ENCODE data around the gene LRP5. TPM values are rescaled to one million over a fixed set of nuclear protein-coding genes. Genes with fewer than 3 reads are reported as not detected.
"Not testable (repeated sequence)": the region's sequence is repeated elsewhere in the genome, so short reads cannot be mapped to it uniquely, and the experiment has no call there.

LRP5 gene
- polyA plus RNA-seq, 3 donors, result 0.23 to 0.29 TPM; not detected in 1

GRCh38 chr11:68297812-68298658, 14.4 kb upstream of the LRP5 start:
- peak; percentile 95 for TF ChIP-seq CTCF (IDR thresholded peaks at IDR 0.05)
- Histone ChIP-seq H3K4me1 (ENCODE audit: control insufficient read depth in 1 of 2, insufficient read depth in 2 of 2, low read length in 2 of 2) (peaks cover 16 to 18% of the 10 kb centered on the region in 2 donors), H2AFZ (ENCODE audit: insufficient read depth, low read depth, low read length, poor library complexity, severe bottlenecking) (peak overlapping the region; percentile 22), H3K27me3 (ENCODE audit: control insufficient read depth in 2 of 2, insufficient read depth in 2 of 2, low read length in 2 of 2) (no peaks in the 10 kb centered on the region), H3K36me3 (replicated peaks in 1 of 2; ENCODE audit: control insufficient read depth in 1 of 2, insufficient read depth in 2 of 2, low read length in 2 of 2) (no peaks in the 10 kb centered on the region), H3K27ac (ENCODE audit: low read depth in 1 of 2, low read length in 2 of 2) (no peak overlapping the region), H3K9me3 (replicated peaks in 1 of 2; ENCODE audit: control insufficient read depth in 1 of 2, insufficient read depth in 1 of 2, low read length in 2 of 2) (no peaks in the 10 kb centered on the region), H3K4me2 (replicated peaks; ENCODE audit: extremely low read depth, low read length, poor library complexity, severe bottlenecking) (peak overlapping the region; percentile 41), H3K79me2 (ENCODE audit: insufficient read depth, low read length) (no peaks in the 10 kb centered on the region), H3K4me3 (replicated peaks in 1 of 3; ENCODE audit: low read depth in 2 of 3, low read length in 3 of 3) (no peak overlapping the region), H4K20me1 (ENCODE audit: insufficient read depth, low read length) (no peaks in the 10 kb centered on the region), H3K9ac (ENCODE audit: insufficient read depth, low read length, poor library complexity, severe bottlenecking) (no peak overlapping the region)
- Mint-ChIP-seq H3K27ac (no peak overlapping the region), H3K4me3 (peak overlapping the region in 1 of 2 donors; percentile 11), H3K9me3 (no peaks in the 10 kb centered on the region), H3K27me3 (ENCODE audit: low read depth in 3 of 3) (peaks cover 1 to 9% (median 2%) of the 10 kb centered on the region in 3 donors), H3K36me3 (no peaks in the 10 kb centered on the region), H3K4me1 (peaks cover 22% of the 10 kb centered on the region)
- 36% methylated on average over 32 of the region's 40 CpGs for WGBS (ENCODE audit: insufficient coverage)
- intact Hi-C loops (cut with micrococcal nuclease), result loop anchor here (1.0 kb wide), 1 partner anchor 41 kb away; no protein-coding TSS in a partner anchor
- peak; percentile 74 to 76 (median 75) for DNase-seq

- H3K27ac ChIP-seq (ENCODE audit: low read depth in 1 of 2, low read length in 2 of 2), result no peak overlapping the region
- Mint-ChIP-seq H3K4me1 (peaks cover 25% of the 10 kb centered on the region), H3K27me3 (ENCODE audit: low read depth in 3 of 3) (peaks cover 2 to 9% (median 2%) of the 10 kb centered on the region in 3 donors), H3K36me3 (no peaks in the 10 kb centered on the region), H3K27ac (no peak overlapping the region), H3K4me3 (no peak overlapping the region), H3K9me3 (peaks cover 0 to under 1% (median 0%) of the 10 kb centered on the region in 7 donors)
- no peak overlapping the region for H3K4me2 ChIP-seq (replicated peaks; ENCODE audit: extremely low read depth, low read length, poor library complexity, severe bottlenecking)
- H2AFZ ChIP-seq (ENCODE audit: insufficient read depth, low read depth, low read length, poor library complexity, severe bottlenecking), result no peak overlapping the region
- H3K79me2 ChIP-seq (ENCODE audit: insufficient read depth, low read length), result no peaks in the 10 kb centered on the region
- H3K9me3 ChIP-seq (replicated peaks in 1 of 2; ENCODE audit: control insufficient read depth in 1 of 2, insufficient read depth in 1 of 2, low read length in 2 of 2), result no peaks in the 10 kb centered on the region
- DNase-seq, result no peak
- H3K4me1 ChIP-seq (ENCODE audit: control insufficient read depth in 1 of 2, insufficient read depth in 2 of 2, low read length in 2 of 2), result peaks cover 21 to 27% of the 10 kb centered on the region in 2 donors
- intact Hi-C loops (cut with micrococcal nuclease), result no loop called here
- H3K27me3 ChIP-seq (ENCODE audit: control insufficient read depth in 2 of 2, insufficient read depth in 2 of 2, low read length in 2 of 2), result no peaks in the 10 kb centered on the region
- no peak overlapping the region for H3K9ac ChIP-seq (ENCODE audit: insufficient read depth, low read length, poor library complexity, severe bottlenecking)
- WGBS (ENCODE audit: insufficient coverage), result 82% methylated on average over 11 of the region's 15 CpGs
- no peaks in the 10 kb centered on the region for H3K36me3 ChIP-seq (replicated peaks in 1 of 2; ENCODE audit: control insufficient read depth in 1 of 2, insufficient read depth in 2 of 2, low read length in 2 of 2)
- no peak for TF ChIP-seq CTCF (IDR thresholded peaks at IDR 0.05)
- H3K4me3 ChIP-seq (replicated peaks in 1 of 3; ENCODE audit: low read depth in 2 of 3, low read length in 3 of 3), result no peak overlapping the region
- no peaks in the 10 kb centered on the region for H4K20me1 ChIP-seq (ENCODE audit: insufficient read depth, low read length)
Measured at GRCh38 chr11:68298659-68299516, 13.5 kb upstream of the LRP5 start.

GRCh38 chr11:68299517-68299879, 12.9 kb upstream of the LRP5 start:
- H3K79me2 ChIP-seq (ENCODE audit: insufficient read depth, low read length); H3K4me3 ChIP-seq (replicated peaks in 1 of 3; ENCODE audit: low read depth in 2 of 3, low read length in 3 of 3); H3K36me3 ChIP-seq (replicated peaks in 1 of 2; ENCODE audit: control insufficient read depth in 1 of 2, insufficient read depth in 2 of 2, low read length in 2 of 2); H3K27me3 Mint-ChIP-seq (ENCODE audit: low read depth in 3 of 3); H3K27ac Mint-ChIP-seq; H3K27ac ChIP-seq (ENCODE audit: low read depth in 1 of 2, low read length in 2 of 2); H3K9me3 ChIP-seq (replicated peaks in 1 of 2; ENCODE audit: control insufficient read depth in 1 of 2, insufficient read depth in 1 of 2, low read length in 2 of 2); H3K9ac ChIP-seq (ENCODE audit: insufficient read depth, low read length, poor library complexity, severe bottlenecking); H3K4me2 ChIP-seq (replicated peaks; ENCODE audit: extremely low read depth, low read length, poor library complexity, severe bottlenecking); H3K4me3 Mint-ChIP-seq; H4K20me1 ChIP-seq (ENCODE audit: insufficient read depth, low read length); intact Hi-C loops (cut with micrococcal nuclease); H3K36me3 Mint-ChIP-seq; H2AFZ ChIP-seq (ENCODE audit: insufficient read depth, low read depth, low read length, poor library complexity, severe bottlenecking); H3K27me3 ChIP-seq (ENCODE audit: control insufficient read depth in 2 of 2, insufficient read depth in 2 of 2, low read length in 2 of 2); H3K9me3 Mint-ChIP-seq; DNase-seq: not testable (repeated sequence)
- peaks cover 22 to 30% of the 10 kb centered on the region in 2 donors for H3K4me1 ChIP-seq (ENCODE audit: control insufficient read depth in 1 of 2, insufficient read depth in 2 of 2, low read length in 2 of 2)
- peaks cover 28% of the 10 kb centered on the region for H3K4me1 Mint-ChIP-seq
- WGBS (ENCODE audit: insufficient coverage), result 71% methylated on average over 1 of the region's 9 CpGs

Data from CD14-positive monocyte (primary cell).